B cell (primary cell): ENCODE measurements around the gene RHOT2. TPM values are rescaled to one million over a fixed set of nuclear protein-coding genes. Genes with fewer than 3 reads are reported as not detected.

Source experiments
- ATAC-seq: fragments of 200-7000 bp; cut with Tn5 transposase; one replicate; pipeline ENCODE4 v1.10.0; 2021; ENCODE audit warnings: low read depth, mild to moderate bottlenecking, moderate number of reproducible peaks, moderate library complexity
- CTCF ChIA-PET: fragments of 350-600 bp; sonication (Branson Sonifier 250); formaldehyde crosslinking; loops from one replicate; lab custom pipeline; 2021; ENCODE audit warnings: antibody characterized with exemption, inconsistent platforms; lab: Charles Lee
- POLR2A ChIA-PET: fragments of 350-600 bp; sonication (Branson Sonifier 250); formaldehyde crosslinking; loops from one replicate; lab custom pipeline; 2021; ENCODE audit warnings: antibody characterized with exemption; lab: Charles Lee
- DNase-seq: peaks from one replicate; pipeline ENCODE4 v3.0.0; 2013
- H2AFZ ChIP-seq: 2 replicates; pipeline ENCODE4 v1.6.1; 2012; ENCODE audit warnings: mild to moderate bottlenecking, low read depth, low read length; ENCODE audit not compliant: insufficient read depth, poor library complexity, severe bottlenecking
- H3K27ac ChIP-seq, 2 donors: 1 replicate in 1 of 2; 2 replicates in 1 of 2; pipeline ENCODE4 v1.5.1; 2012 to 2013; ENCODE audit warnings: low read length in 2 of 2, mild to moderate bottlenecking in 2 of 2, moderate library complexity in 1 of 2
- H3K27me3 ChIP-seq, 4 experiments: fragments of 200-600 bp in 1 of 4; sonication (generic) in 1 of 4; replicated peaks in 1 of 4; 1 replicate in 2 of 4; 2 replicates in 2 of 4; pipeline versions ENCODE4 v1.6.1 to v1.7.0; 2013 to 2016; ENCODE audit warnings: low read length in 3 of 4, mild to moderate bottlenecking in 2 of 4, mixed read lengths in 1 of 4, moderate library complexity in 1 of 4; ENCODE audit not compliant: insufficient read depth in 4 of 4, control insufficient read depth in 3 of 4; ENCODE audit errors: control extremely low read depth in 1 of 4
- H3K36me3 ChIP-seq, 2 experiments: replicated peaks in 1 of 2; 1 replicate in 1 of 2; 2 replicates in 1 of 2; pipeline versions ENCODE4 v1.6.1 to v1.7.1; 2013; ENCODE audit warnings: low read length in 1 of 2; ENCODE audit not compliant: insufficient read depth in 2 of 2, control insufficient read depth in 1 of 2; ENCODE audit errors: control extremely low read depth in 1 of 2, extremely low read depth in 1 of 2
- H3K4me1 ChIP-seq, 2 donors: fragments of 200-600 bp in 1 of 2; sonication (generic) in 1 of 2; 1 replicate in 1 of 2; 2 replicates in 1 of 2; pipeline versions ENCODE4 v1.5.1 to v1.6.1; 2013 to 2017; ENCODE audit warnings: low read length in 2 of 2; ENCODE audit not compliant: control insufficient read depth in 2 of 2, insufficient read depth in 2 of 2
- H3K4me2 ChIP-seq: replicated peaks from 2 replicates; pipeline ENCODE3; 2012; ENCODE audit warnings: mild to moderate bottlenecking, low read depth, low read length; ENCODE audit not compliant: poor library complexity, severe bottlenecking
- H3K4me3 ChIP-seq, 5 experiments: fragments of 200-600 bp in 1 of 5; sonication (generic) in 1 of 5; 1 replicate in 3 of 5; 2 replicates in 2 of 5; pipeline versions ENCODE4 v1.5.1 to v1.7.0; 2011 to 2016; ENCODE audit warnings: low read length in 4 of 5, mild to moderate bottlenecking in 4 of 5, low read depth in 2 of 5, control low read depth in 1 of 5, moderate library complexity in 1 of 5; ENCODE audit not compliant: insufficient read depth in 1 of 5; ENCODE audit errors: control extremely low read depth in 1 of 5, extremely low read depth in 1 of 5
- H3K79me2 ChIP-seq: fragments of 200-600 bp; sonication (generic); one replicate; pipeline ENCODE4 v1.6.0; 2016; ENCODE audit warnings: low read length; ENCODE audit not compliant: control insufficient read depth, insufficient read depth
- H3K9ac ChIP-seq: fragments of 200-600 bp; sonication (generic); 2 replicates; pipeline ENCODE4 v1.6.1; 2017; ENCODE audit warnings: mild to moderate bottlenecking, low read length, moderate library complexity
- H3K9me3 ChIP-seq, 3 donors: one replicate each; pipeline versions ENCODE4 v1.6.1 to v1.7.1; 2013; ENCODE audit warnings: low read length in 2 of 3; ENCODE audit not compliant: control insufficient read depth in 2 of 3, insufficient read depth in 1 of 3; ENCODE audit errors: control extremely low read depth in 1 of 3
- H4K20me1 ChIP-seq: 2 replicates; pipeline ENCODE4 v1.6.0; 2012; ENCODE audit warnings: mild to moderate bottlenecking, low read length; ENCODE audit not compliant: insufficient read depth, control insufficient read depth, poor library complexity, severe bottlenecking
- H3K27ac Mint-ChIP-seq: one replicate; pipeline ENCODE4 v1.8.0; 2021; ENCODE audit warnings: mixed read lengths
- H3K27me3 Mint-ChIP-seq: one replicate; pipeline ENCODE4 v1.8.0; 2021; ENCODE audit warnings: mixed read lengths
- H3K4me1 Mint-ChIP-seq: one replicate; pipeline ENCODE4 v1.8.0; 2021; ENCODE audit warnings: mixed read lengths
- H3K4me3 Mint-ChIP-seq: one replicate; pipeline ENCODE4 v1.8.0; 2021; ENCODE audit warnings: mixed read lengths
- H3K9me3 Mint-ChIP-seq: one replicate; pipeline ENCODE4 v1.8.0; 2022; ENCODE audit warnings: mixed read lengths; ENCODE audit not compliant: insufficient read depth
- EZH2 ChIP-seq: IDR thresholded peaks from 2 replicates; pipeline ENCODE4 v1.6.1; 2012; ENCODE audit warnings: borderline replicate concordance, low read depth, mild to moderate bottlenecking, moderate library complexity, low read length; ENCODE audit not compliant: insufficient read depth, poor library complexity, severe bottlenecking
- WGBS: methylation state at CpG from one replicate; pipeline ENCODE4 v1.1.5; 2013; ENCODE audit warnings: missing lambda C conversion rate; ENCODE audit not compliant: insufficient coverage; 5-methylcytosine and 5-hydroxymethylcytosine counted together
- intact Hi-C: fragments of 100-400 bp; cut with micrococcal nuclease; formaldehyde crosslinking; loops from one replicate; pipeline ENCODE4 v1.10.0; 2022
- polyA plus RNA-seq: library from polyadenylated mRNA; depleted of rRNA; stranded (reverse); fragments of >200 nt; gene quantifications from 2 replicates; pipeline ENCODE4 v1.2.3, GENCODE V29; 2012
- total RNA-seq, 2 donors: library from RNA; stranded (reverse); fragments of 120-200 nt in 1 of 2; gene quantifications; 1 replicate in 1 of 2; 2 replicates in 1 of 2; pipeline versions ENCODE4 v1.2.3 to v1.2.4, GENCODE V29; 2013 to 2022
- TF ChIP-seq, protein P1 (sequence below): fragments of 200-600 bp; IDR thresholded peaks from one replicate; pipeline ENCODE4 v1.8.0; 2022; ENCODE audit warnings: antibody characterized with exemption, mild to moderate bottlenecking

The RHOT2 gene
- total and polyA plus RNA-seq, 2 donors (not counting 1 experiment from before 2014, with no cell fraction given) = 207 to 461 TPM

DNA sequence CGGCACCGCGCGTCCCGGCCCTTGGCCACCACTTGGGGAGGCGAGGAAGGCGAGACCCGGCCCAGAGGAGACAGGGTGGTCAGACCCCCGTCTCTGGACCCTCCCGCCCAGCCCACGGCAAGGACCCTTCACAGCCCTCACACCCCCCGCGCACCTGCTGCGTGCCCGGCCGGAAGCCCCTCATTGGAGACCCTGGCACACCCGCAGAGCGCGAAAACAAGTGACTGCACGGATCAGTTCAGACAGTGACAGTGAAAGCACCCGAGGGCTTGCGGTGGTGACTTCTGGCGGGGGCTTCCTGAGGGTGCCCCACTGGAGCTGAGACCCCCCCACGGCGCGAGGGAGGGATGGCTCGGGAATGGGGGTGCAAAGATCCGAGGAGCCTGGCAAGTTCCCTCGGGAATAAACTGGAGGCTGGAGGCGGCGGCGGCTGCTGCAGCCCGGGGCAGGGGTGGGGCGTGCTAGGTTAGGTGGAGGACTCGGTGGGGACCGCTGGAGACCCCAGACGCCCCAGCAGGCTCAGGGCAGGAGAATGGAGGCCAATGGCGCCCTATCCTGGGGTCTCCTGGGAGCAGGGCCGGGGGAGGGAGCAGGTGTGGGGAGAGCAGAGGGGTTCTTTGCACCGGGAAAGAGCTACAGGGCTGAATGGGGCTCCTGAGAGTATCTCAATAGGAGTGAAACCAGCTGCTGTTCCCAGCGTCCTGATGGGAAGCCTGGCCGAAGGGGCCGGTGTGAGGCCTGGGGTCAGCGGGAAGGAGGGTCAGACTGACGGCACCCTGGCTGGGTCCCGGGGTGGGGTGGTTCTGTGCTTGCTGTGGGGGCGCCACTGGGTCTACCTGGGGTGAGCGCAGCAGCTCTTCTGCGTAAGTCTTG, 38.5 kb downstream of the RHOT2 start:
- Mint-ChIP-seq H3K27ac (no peak overlapping the region), H3K4me1 (no peaks in the 10 kb centered on the region), H3K27me3 (peaks cover 36% of the 10 kb centered on the region), H3K4me3 (peak overlapping the region; percentile 26), H3K9me3 (no peaks in the 10 kb centered on the region)
- Histone ChIP-seq H3K36me3 (no peaks in the 10 kb centered on the region), H3K4me1 (peaks cover 6 to 12% of the 10 kb centered on the region in 2 donors), H3K27ac (no peak overlapping the region), H4K20me1 (no peaks in the 10 kb centered on the region), H3K27me3 (peaks cover 0 to 88% (median 40%) of the 10 kb centered on the region in 4 experiments), H3K4me3 (no peak overlapping the region), H2AFZ (no peak overlapping the region), H3K9me3 (peaks cover 0 to 25% (median 0%) of the 10 kb centered on the region in 3 donors), H3K4me2 (peak overlapping the region; percentile 38), H3K9ac (no peak overlapping the region), H3K79me2 (no peaks in the 10 kb centered on the region)
- no peak for DNase-seq
- intact Hi-C loops = no loop called here
- POLR2A ChIA-PET = interaction anchor here (0.7 kb wide), 1 partner anchor 1141 kb away, joined by 3 read pairs; no protein-coding TSS in a partner anchor
- no peak for ATAC-seq
- TF ChIP-seq EZH2 = no peak
- TF ChIP-seq, protein P1, sequence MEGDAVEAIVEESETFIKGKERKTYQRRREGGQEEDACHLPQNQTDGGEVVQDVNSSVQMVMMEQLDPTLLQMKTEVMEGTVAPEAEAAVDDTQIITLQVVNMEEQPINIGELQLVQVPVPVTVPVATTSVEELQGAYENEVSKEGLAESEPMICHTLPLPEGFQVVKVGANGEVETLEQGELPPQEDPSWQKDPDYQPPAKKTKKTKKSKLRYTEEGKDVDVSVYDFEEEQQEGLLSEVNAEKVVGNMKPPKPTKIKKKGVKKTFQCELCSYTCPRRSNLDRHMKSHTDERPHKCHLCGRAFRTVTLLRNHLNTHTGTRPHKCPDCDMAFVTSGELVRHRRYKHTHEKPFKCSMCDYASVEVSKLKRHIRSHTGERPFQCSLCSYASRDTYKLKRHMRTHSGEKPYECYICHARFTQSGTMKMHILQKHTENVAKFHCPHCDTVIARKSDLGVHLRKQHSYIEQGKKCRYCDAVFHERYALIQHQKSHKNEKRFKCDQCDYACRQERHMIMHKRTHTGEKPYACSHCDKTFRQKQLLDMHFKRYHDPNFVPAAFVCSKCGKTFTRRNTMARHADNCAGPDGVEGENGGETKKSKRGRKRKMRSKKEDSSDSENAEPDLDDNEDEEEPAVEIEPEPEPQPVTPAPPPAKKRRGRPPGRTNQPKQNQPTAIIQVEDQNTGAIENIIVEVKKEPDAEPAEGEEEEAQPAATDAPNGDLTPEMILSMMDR = no peak
- WGBS = 8% methylated on average over 49 of the region's 49 CpGs
- CTCF ChIA-PET = interaction anchor here (1.2 kb wide), 1 partner anchor 10 kb away, joined by 3 read pairs; no protein-coding TSS in a partner anchor

DNA sequence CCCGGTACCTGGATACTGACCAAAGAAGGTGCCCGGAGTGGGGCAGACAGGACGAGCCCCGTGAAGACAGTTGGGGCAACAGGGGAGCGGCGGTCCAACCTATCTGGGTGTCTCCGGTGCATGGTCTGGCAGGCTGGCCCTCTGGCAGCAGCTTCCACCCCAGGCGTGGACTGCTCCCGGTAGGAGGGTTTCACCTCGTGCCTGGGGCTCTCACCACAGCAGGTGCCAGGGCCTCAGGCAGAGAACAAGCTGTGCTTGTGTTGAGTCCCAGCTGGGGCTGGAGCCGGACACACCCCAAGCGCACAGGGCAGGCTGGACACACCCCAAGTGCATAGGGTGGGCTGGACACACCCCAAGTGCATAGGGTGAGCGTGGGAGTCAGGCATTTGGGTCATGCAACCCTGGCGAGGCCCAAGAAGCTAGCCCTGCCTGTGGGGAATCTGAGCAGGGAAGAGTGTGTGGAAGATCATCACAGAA, 39.2 kb downstream of the RHOT2 start:
- ChIA-PET CTCF (interaction anchor here (1.2 to 1.3 kb wide), 2 partner anchors 9 to 34 kb away, joined by 3 read pairs; partner anchors contain the start of gene CIAO3), POLR2A (no interaction called here)
- Mint-ChIP-seq H3K9me3 (no peaks in the 10 kb centered on the region), H3K27me3 (peaks cover 32% of the 10 kb centered on the region), H3K27ac (no peak overlapping the region), H3K4me1 (peaks cover 1% of the 10 kb centered on the region), H3K4me3 (no peak overlapping the region)
- H3K4me2 ChIP-seq = no peak overlapping the region
- no peak overlapping the region for H3K27ac ChIP-seq
- peaks cover 10 to 12% of the 10 kb centered on the region in 2 donors for H3K4me1 ChIP-seq
- H3K9me3 ChIP-seq = peaks cover 0 to 25% (median 0%) of the 10 kb centered on the region in 3 donors
- no peak overlapping the region for H3K4me3 ChIP-seq
- H4K20me1 ChIP-seq = no peaks in the 10 kb centered on the region
- TF ChIP-seq, protein P1 = no peak
- no peak for TF ChIP-seq EZH2
- no peaks in the 10 kb centered on the region for H3K79me2 ChIP-seq
- no peak overlapping the region for H2AFZ ChIP-seq
- ATAC-seq (no peak), DNase-seq (no peak)
- 54% methylated on average over 13 of the region's 14 CpGs for WGBS
- intact Hi-C loops = no loop called here
- no peaks in the 10 kb centered on the region for H3K36me3 ChIP-seq
- no peak overlapping the region for H3K9ac ChIP-seq
- H3K27me3 ChIP-seq = peaks cover 0 to 84% (median 40%) of the 10 kb centered on the region in 4 experiments
